HFFc6 (cell line): ENCODE data around the gene CDADC1. TPM values are rescaled to one million over a fixed set of nuclear protein-coding genes. Genes with fewer than 3 reads are reported as not detected.

ENCODE experiments used
- DNase-seq: peaks from one replicate; pipeline ENCODE4 v3.0.0-alpha.2; 2018
- H3K27ac Mint-ChIP-seq: 2 replicates; pipeline ENCODE4 v1.8.0; 2020; ENCODE audit warnings: mild to moderate bottlenecking, mixed read lengths
- H3K27me3 Mint-ChIP-seq: 2 replicates; pipeline ENCODE4 v1.8.0; 2021; ENCODE audit warnings: mild to moderate bottlenecking, moderate library complexity, mixed read lengths; ENCODE audit not compliant: insufficient read depth
- H3K36me3 Mint-ChIP-seq: 2 replicates; pipeline ENCODE4 v1.8.0; 2021; ENCODE audit warnings: low read depth, mixed read lengths
- H3K4me1 Mint-ChIP-seq: 2 replicates; pipeline ENCODE4 v1.8.0; 2020; ENCODE audit warnings: low read depth, mixed read lengths
- H3K4me3 Mint-ChIP-seq: 2 replicates; pipeline ENCODE4 v1.8.0; 2020; ENCODE audit warnings: mild to moderate bottlenecking, moderate library complexity, mixed read lengths
- H3K9me3 Mint-ChIP-seq: 2 replicates; pipeline ENCODE4 v1.8.0; 2020; ENCODE audit warnings: mild to moderate bottlenecking, mixed read lengths
- CTCF ChIP-seq: fragments of 200-600 bp; sonication (generic); IDR thresholded peaks from 2 replicates; pipeline ENCODE4 v1.5.0; 2021; ENCODE audit warnings: antibody characterized with exemption, mild to moderate bottlenecking
- total RNA-seq, 6 experiments: library from RNA; stranded (reverse); fragmentation: NEBNext Ultra II Directional; extraction: Animal tissue kit (Norgen Biotek cat#: 25700); gene quantifications; 2 replicates in 1 of 6; 3 replicates in 5 of 6; pipeline ENCODE4 v1.2.3, GENCODE V29; 2021

Gene CDADC1
- total RNA-seq, 6 experiments from 2014 or later, result 5.3 to 8.7 (median 6.8) TPM

- Mint-ChIP-seq H3K4me1 (peaks cover 38% of the 10 kb centered on the region), H3K27me3 (peaks cover 2% of the 10 kb centered on the region; the same call in 1 of the 2 replicates), H3K9me3 (no peaks in the 10 kb centered on the region), H3K36me3 (no peaks in the 10 kb centered on the region), H3K27ac (peak overlapping the region; percentile 100), H3K4me3 (no peak overlapping the region)
- DNase-seq, result no peak
- TF ChIP-seq CTCF, result no peak
Observed at GRCh38 chr13:49315756-49316482, 68.2 kb downstream of the CDADC1 start.

- peaks cover 1% of the 10 kb centered on the region; the same call in 1 of the 2 replicates for H3K27me3 Mint-ChIP-seq
- H3K9me3 Mint-ChIP-seq, result no peaks in the 10 kb centered on the region
- H3K27ac Mint-ChIP-seq, result no peak overlapping the region
- DNase-seq, result peak; percentile 28
- no peak overlapping the region for H3K4me3 Mint-ChIP-seq
- H3K4me1 Mint-ChIP-seq, result peaks cover 19% of the 10 kb centered on the region
- H3K36me3 Mint-ChIP-seq, result no peaks in the 10 kb centered on the region
- no peak for TF ChIP-seq CTCF
Observed at GRCh38 chr13:49319551-49319950, 71.8 kb downstream of the CDADC1 start.

GRCh38 chr13:49319951-49320350, 72.2 kb downstream of the CDADC1 start:
- Mint-ChIP-seq H3K9me3 (no peaks in the 10 kb centered on the region), H3K4me3 (no peak overlapping the region), H3K27me3 (peaks cover 1% of the 10 kb centered on the region; the same call in 1 of the 2 replicates), H3K36me3 (no peaks in the 10 kb centered on the region), H3K4me1 (peaks cover 15% of the 10 kb centered on the region), H3K27ac (no peak overlapping the region)
- DNase-seq, result no peak
- TF ChIP-seq CTCF, result no peak

GRCh38 chr13:49320975-49321374, 73.2 kb downstream of the CDADC1 start:
- no peak overlapping the region for H3K4me3 Mint-ChIP-seq
- TF ChIP-seq CTCF, result no peak
- peaks cover 5% of the 10 kb centered on the region for H3K4me1 Mint-ChIP-seq
- no peaks in the 10 kb centered on the region for H3K9me3 Mint-ChIP-seq
- H3K27me3 Mint-ChIP-seq, result peaks cover 1% of the 10 kb centered on the region; the same call in 1 of the 2 replicates
- no peaks in the 10 kb centered on the region for H3K36me3 Mint-ChIP-seq
- no peak for DNase-seq
- H3K27ac Mint-ChIP-seq, result no peak overlapping the region

- peaks cover 1% of the 10 kb centered on the region; the same call in 1 of the 2 replicates for H3K27me3 Mint-ChIP-seq
- no peaks in the 10 kb centered on the region for H3K4me1 Mint-ChIP-seq
- no peak for TF ChIP-seq CTCF
- no peaks in the 10 kb centered on the region for H3K36me3 Mint-ChIP-seq
- no peak for DNase-seq
- H3K27ac Mint-ChIP-seq, result no peak overlapping the region
- no peaks in the 10 kb centered on the region for H3K9me3 Mint-ChIP-seq
- no peak overlapping the region for H3K4me3 Mint-ChIP-seq
Observed at GRCh38 chr13:49322702-49323101, 75.0 kb downstream of the CDADC1 start.
